ENCODE measurements around the gene NRP1. TPM values are rescaled to one million over a fixed set of nuclear protein-coding genes. Genes with fewer than 3 reads are reported as not detected.

Gene NRP1
- total and polyA plus RNA-seq, 2 of the 8 experiments (the other 6 are each of a cell fraction or from before 2014, with no cell fraction given): 1.2 to 2.1 TPM

- Histone ChIP-seq H3K36me3 (ENCODE audit: control insufficient read depth in 2 of 4, insufficient read depth in 4 of 4, low read length in 3 of 4) (no peaks in the 10 kb centered on the region), H3K4me1 (replicated peaks in 1 of 4; ENCODE audit: control insufficient read depth in 3 of 4, insufficient read depth in 4 of 4, low read length in 3 of 4) (peaks cover 0 to 1% (median 0%) of the 10 kb centered on the region in 4 experiments; a peak in 1 of 7 replicates), H3K27ac (ENCODE audit: low read depth, low read length) (no peak overlapping the region), H3K23me2 (ENCODE audit: low read depth, low read length) (no peaks in the 10 kb centered on the region), H4K20me1 (replicated peaks in 1 of 2; ENCODE audit: control insufficient read depth in 1 of 2, insufficient read depth in 2 of 2, low read length in 2 of 2) (no peaks in the 10 kb centered on the region), H2BK15ac (ENCODE audit: low read length) (no peak overlapping the region), H3K56ac (replicated peaks; ENCODE audit: insufficient read length, low read depth, low read length) (no peak overlapping the region), H3K4me3 (ENCODE audit: extremely low read depth in 1 of 4, insufficient read depth in 2 of 4, low read depth in 3 of 4, low read length in 4 of 4) (no peak overlapping the region), H4K8ac (ENCODE audit: extremely low read depth, insufficient read depth, low read length) (no peak overlapping the region), H3K9ac (replicated peaks in 1 of 4; ENCODE audit: extremely low read depth in 1 of 4, low read depth in 3 of 4, low read length in 3 of 4) (no peak overlapping the region), H2BK12ac (ENCODE audit: low read depth, low read length) (no peak overlapping the region), H3K4ac (replicated peaks; ENCODE audit: insufficient read length, low read depth, low read length) (no peak overlapping the region), H2BK120ac (replicated peaks; ENCODE audit: low read depth, low read length) (no peak overlapping the region), H3K4me2 (ENCODE audit: insufficient read depth in 1 of 2, low read depth in 2 of 2, low read length in 2 of 2) (no peak overlapping the region), H3K27me3 (replicated peaks in 1 of 4; ENCODE audit: control insufficient read depth in 3 of 4, extremely low read depth in 1 of 4, insufficient read depth in 3 of 4, low read length in 3 of 4) (no peaks in the 10 kb centered on the region; a peak in 1 of 7 replicates), H2BK5ac (ENCODE audit: low read depth, low read length) (no peak overlapping the region), H2AK5ac (ENCODE audit: low read depth, low read length) (no peak overlapping the region), H3K9me3 (ENCODE audit: insufficient read depth in 2 of 2, low read depth in 1 of 2, low read length in 1 of 2) (no peaks in the 10 kb centered on the region), H3K79me1 (ENCODE audit: low read depth, low read length) (no peaks in the 10 kb centered on the region), H3K79me2 (ENCODE audit: control insufficient read depth in 1 of 2, insufficient read depth in 2 of 2, low read length in 2 of 2) (no peaks in the 10 kb centered on the region), H4K91ac (replicated peaks; ENCODE audit: insufficient read length, low read length) (no peak overlapping the region), H2BK20ac (ENCODE audit: low read length) (no peak overlapping the region), H2AFZ (ENCODE audit: low read length) (no peak overlapping the region), H3K23ac (ENCODE audit: insufficient read length) (no peak overlapping the region), H4K5ac (ENCODE audit: insufficient read length, low read depth, low read length) (no peak overlapping the region), H3K14ac (ENCODE audit: insufficient read length) (no peak overlapping the region), H3K18ac (ENCODE audit: extremely low read depth, low read length) (no peak overlapping the region)
- FAIRE-seq (no peak), DNase-seq (ENCODE audit: low read depth in 1 of 2, low spot score in 2 of 2) (no peak)
- CTCF ChIA-PET (ENCODE audit: partially characterized antibody): interaction anchor here (1.4 kb wide), 1 partner anchor 25 kb away, joined by 3 read pairs; no protein-coding TSS in a partner anchor
- POLR2A ChIA-PET (ENCODE audit: partially characterized antibody): no interaction called here
- TF ChIP-seq SIN3A (conservative IDR thresholded peaks at IDR 0.05 in 1 of 2, IDR thresholded peaks at IDR 0.05 in 1 of 2; ENCODE audit: low read depth in 1 of 2, low read length in 2 of 2) (no peak), BRCA1 (IDR thresholded peaks at IDR 0.05; ENCODE audit: low read depth, low read length) (no peak), HDAC2 (IDR thresholded peaks at IDR 0.05; ENCODE audit: borderline replicate concordance in 1 of 2, low read depth in 2 of 2, low read length in 2 of 2) (no peak), KDM4A (IDR thresholded peaks at IDR 0.05; ENCODE audit: low read depth, low read length, severe bottlenecking) (no peak), TCF12 (IDR thresholded peaks at IDR 0.05; ENCODE audit: low read depth, low read length) (no peak), CBX5 (IDR thresholded peaks at IDR 0.05; ENCODE audit: low read depth, low read length) (no peak)
- 64% methylated on average over 4 of the region's 4 CpGs; no CpG with 5 or more reads in 1 of the 2 experiments for WGBS, 2 experiments (ENCODE audit: extremely low coverage in 1 of 2, insufficient coverage in 1 of 2, insufficient read length in 1 of 2, insufficient replicate concordance in 2 of 2, low coverage in 1 of 2, low lambda C conversion rate in 2 of 2, missing lambda C conversion rate in 1 of 2)
These were observed 116.6 kb downstream of the NRP1 start for GRCh38 chr10:33217854-33218253.
